HG02884 (cell line): Measurements from ENCODE around the gene WAPL.

Experiments
- ATAC-seq: cut with Tn5 transposase; IDR thresholded peaks from one replicate; pipeline ENCODE4 v1.9.1; 2021; ENCODE audit warnings: mild to moderate bottlenecking, moderate library complexity; ENCODE audit not compliant: unreplicated experiment

Gene WAPL

DNA sequence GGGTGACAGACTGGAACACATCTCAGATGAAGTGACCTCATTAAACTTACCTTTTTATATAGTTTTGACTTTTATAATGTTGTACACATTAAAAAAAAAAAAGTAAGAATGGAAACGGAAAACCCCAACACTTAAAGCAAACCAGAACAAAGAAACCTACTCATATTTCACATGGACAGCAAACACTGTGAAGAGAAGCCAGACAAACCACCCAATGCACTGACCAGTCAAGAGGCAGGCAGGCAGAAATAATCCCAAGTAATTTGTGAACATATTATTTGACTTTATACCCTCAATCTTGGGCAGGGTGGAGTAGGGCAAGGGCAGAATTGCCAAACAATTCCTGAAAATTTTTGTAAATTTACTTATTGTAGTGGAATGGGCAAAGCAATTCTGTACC is 39.8 kb downstream of the WAPL start:
- ATAC-seq, result no peak

DNA sequence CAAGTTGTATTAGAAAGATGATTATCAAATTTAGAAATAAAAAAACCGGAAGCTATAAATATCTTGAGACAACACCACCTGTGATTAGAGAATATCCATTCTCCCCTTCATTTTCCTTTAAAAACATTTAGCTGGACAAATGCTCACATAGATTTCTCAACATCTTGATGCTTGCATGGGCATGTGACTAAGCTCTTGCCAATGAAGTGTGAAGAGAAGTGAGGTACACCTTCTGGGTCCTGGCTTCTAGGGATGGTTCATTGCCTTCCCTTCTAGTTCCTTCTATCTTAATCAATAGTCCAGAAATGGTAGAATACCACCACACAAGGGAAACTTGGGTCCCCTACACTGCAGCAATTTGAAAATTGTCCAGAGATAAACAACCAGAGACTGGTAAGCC is 41.0 kb downstream of the WAPL start:
- ATAC-seq, result no peak

- no peak for ATAC-seq
Measured at GRCh38 chr10:86472061-86472460, 49.5 kb downstream of the WAPL start.

DNA sequence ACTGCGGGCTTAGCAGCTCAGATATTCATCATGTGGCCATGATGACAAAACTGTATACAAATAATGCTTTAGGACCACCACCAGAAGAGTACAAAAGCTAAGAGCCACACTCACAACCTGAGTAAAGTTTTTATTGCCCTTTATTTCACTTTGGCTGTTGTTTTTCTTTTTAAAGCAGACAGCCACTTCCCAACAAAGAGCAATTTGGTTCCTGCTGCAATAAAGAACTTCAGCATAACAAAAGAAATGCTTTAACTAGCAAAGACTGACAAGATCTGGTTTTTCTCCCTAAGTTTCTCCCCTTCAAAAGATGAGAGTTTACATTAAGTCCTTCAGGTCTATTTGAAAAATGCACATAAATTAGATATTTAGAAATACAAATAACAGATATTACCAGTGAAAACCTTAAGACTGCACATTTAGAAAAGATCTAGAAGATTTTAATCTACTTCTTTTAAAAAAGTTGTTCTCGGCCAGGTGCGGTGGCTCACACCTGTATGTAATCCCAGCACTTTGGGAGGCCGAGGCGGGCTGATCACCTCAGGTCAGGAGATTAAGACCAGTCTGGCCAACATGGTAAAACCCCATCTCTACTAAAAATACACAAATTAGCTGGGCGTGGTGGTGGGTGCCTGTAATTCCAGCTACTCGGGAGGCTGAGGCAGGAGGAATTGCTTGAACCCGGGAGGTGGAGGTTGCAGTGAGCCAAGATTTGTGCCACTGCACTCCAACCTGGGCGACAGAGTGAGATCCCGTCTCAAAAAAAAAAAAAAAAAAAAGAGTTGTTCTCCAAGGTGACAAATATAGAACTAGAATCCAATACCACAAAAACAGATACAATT is 59.4 kb downstream of the WAPL start:
- ATAC-seq, result no peak

GRCh38 chr10:86451604-86451960 is 70.0 kb downstream of the WAPL start:
- no peak for ATAC-seq

GRCh38 chr10:86450806-86451603 is 70.6 kb downstream of the WAPL start:
- ATAC-seq, result no peak

- ATAC-seq, result no peak
Measured at GRCh38 chr10:86449926-86450558, 71.5 kb downstream of the WAPL start.

DNA sequence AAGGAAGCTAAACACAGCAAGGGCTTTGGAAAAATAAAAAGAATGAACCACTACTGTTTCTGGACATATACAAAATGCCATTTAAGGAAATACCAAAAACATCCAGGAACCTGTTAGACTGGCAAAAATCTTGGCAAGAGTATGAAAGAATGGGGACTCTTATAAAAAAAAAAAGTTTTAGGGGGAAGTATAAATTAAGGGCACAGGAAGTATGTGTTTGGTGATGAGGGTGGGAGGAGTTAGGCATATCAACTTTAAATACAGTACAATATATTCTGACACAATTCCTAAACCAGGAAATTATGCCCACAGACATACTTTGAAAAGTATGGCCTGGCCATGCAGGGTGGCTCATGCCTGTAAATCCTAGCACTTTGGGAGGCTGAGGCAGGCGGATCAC is 74.2 kb downstream of the WAPL start:
- ATAC-seq, result no peak

- ATAC-seq, result no peak
Measured at GRCh38 chr10:86446987-86447386, 74.6 kb downstream of the WAPL start.

- no peak for ATAC-seq
Measured at GRCh38 chr10:86446440-86446839, 75.2 kb downstream of the WAPL start.

- no peak for ATAC-seq
Measured at GRCh38 chr10:86443936-86444335, 77.7 kb downstream of the WAPL start.

DNA sequence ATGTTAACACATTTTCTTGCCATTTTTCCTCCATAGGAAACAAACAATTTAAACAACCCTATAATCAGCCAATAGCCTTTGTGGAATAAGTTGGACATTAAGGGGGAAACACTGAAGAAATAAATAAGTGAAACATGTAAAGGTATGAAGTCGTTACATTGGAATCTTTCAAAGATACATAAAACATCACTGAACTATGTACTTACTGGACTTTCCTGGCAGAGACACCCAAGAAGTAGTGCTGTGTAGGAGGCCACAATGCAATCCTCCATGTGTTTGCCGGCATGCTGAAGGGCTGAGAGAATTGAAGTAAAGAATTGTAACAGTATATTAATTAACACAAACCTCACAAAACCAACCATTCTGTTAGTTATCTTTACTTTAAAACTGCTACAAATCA is 78.5 kb downstream of the WAPL start:
- ATAC-seq, result no peak

- no peak for ATAC-seq
Measured at GRCh38 chr10:86440874-86441843, 80.4 kb downstream of the WAPL start.

GRCh38 chr10:86439544-86439943 is 82.0 kb downstream of the WAPL start:
- ATAC-seq, result no peak

GRCh38 chr10:86438091-86438749 is 83.4 kb downstream of the WAPL start:
- no peak for ATAC-seq

DNA sequence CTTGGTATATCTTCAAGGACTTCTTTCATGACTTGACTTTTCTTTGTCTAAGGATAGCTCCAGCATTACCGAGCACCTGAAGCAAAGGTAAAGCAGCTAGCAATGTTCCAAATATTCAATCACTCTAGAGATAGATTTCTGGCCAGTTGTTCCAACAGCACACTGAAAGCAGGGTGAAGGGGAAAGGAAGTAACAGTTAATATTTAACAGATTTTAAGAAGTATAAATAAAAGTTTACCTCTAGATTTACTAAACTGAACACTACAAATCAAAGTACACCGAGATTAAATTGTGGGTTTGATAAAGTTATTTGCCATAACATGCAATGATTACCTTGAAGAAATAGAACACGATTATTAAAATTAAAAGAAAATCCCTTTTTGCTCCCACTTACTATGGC is 84.1 kb downstream of the WAPL start:
- ATAC-seq, result no peak

DNA sequence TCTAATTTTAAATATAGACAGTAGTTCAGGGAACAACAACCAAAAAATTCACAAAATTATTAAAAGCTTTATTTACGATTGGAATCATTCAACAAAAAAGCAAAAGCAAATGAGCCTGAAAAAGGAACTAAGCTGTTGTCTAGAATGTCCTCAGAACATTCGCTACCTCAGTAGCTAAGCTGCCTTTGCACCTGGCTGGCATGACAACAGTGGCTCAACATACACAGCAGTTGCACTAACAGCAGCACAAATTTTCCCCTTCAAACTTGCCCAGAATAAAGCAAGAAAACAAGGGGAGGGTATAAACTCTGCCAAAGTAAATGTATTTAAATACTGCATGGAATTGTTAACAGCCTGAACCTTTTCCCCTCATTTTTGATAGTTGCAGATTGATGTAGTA is 84.6 kb downstream of the WAPL start:
- no peak for ATAC-seq

DNA sequence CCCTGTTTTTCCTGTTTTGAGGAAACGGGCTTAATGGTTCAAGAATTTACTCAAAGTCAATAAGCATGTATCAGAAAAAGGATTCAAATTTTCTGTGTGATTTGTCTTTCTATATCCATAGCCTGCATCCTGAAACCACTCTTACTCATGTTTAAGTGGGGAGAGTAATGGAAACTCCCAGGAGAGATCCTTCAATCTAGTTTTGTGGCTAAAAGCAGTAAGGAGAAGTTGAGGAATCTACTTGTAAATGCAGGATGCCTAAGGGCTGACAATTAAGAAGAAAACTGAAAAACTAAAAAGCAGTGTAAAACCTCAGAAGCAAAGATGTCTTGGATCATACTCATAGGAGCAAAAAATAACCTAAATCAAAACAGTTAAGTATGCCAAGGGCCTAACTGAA is 86.9 kb downstream of the WAPL start:
- ATAC-seq, result no peak

DNA sequence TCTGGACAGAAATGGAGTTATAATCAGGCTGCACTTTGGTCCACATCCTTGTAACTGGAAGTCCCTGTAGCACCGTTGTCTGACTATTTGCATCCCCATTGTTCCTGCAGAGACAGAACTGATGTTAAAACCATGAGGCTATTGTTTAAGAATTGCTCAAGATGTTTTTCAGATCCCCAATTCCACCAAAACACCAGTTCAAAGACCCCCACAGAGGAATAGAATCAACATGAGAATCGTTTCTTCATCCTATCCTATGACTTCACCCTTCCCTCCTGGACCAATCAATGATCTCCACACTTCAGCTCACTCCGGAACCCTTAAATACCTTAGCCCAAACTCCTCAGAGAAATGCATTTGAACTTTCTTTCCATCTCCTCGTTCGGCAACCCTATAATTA is 97.9 kb downstream of the WAPL start:
- ATAC-seq, result no peak

DNA sequence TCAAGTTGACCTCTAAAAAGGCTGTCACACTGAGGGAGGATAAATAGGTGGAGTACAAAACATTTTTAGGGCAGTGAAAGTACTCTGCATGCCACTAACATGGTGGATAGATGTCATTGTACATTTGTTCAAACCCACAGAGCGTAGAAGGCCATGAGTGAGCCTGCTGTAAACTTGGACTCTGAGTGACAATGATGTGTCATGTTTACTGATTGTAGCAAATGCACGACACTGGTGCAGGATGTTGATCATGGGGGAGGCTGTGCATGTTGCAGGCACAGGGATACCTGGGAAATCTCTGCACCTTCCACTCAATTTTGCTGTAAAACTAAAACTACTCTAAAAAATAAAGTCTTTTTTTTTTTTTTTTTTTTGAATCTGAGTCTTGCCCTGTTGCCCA is 102.5 kb downstream of the WAPL start:
- no peak for ATAC-seq
